NB4 (cell line): ENCODE measurements around the gene TMEM273.

Source experiments
- DNase-seq: peaks from one replicate; pipeline ENCODE4 v3.0.0; 2010; ENCODE audit warnings: low read depth
- H3K4me3 ChIP-seq: one replicate; pipeline ENCODE4 v1.5.1; 2011; ENCODE audit warnings: mild to moderate bottlenecking, low read depth, low read length, moderate library complexity
- CTCF ChIP-seq: IDR thresholded peaks from one replicate; pipeline ENCODE4 v1.5.1; 2012; ENCODE audit warnings: low read depth, low read length
- MAX ChIP-seq: IDR thresholded peaks from 2 replicates; pipeline ENCODE4 v1.6.1; 2011; ENCODE audit warnings: low read depth, low read length
- MYC ChIP-seq: IDR thresholded peaks from 2 replicates; pipeline ENCODE4 v1.6.1; 2011; ENCODE audit warnings: low read depth, low read length
- POLR2A ChIP-seq: IDR thresholded peaks from 2 replicates; pipeline ENCODE4 v1.6.1; 2011; ENCODE audit warnings: mild to moderate bottlenecking; ENCODE audit not compliant: insufficient read length; ENCODE audit errors: extremely low read depth

Gene TMEM273

GRCh38 chr10:49105076-49105475, 83.1 kb downstream of the TMEM273 start:
- no peak for DNase-seq
- TF ChIP-seq CTCF (no peak), MYC (no peak), MAX (no peak), POLR2A (no peak)

More at GRCh38 chr10:49105076-49105475, 83.1 kb downstream of the TMEM273 start:
- H3K4me3 ChIP-seq, result no peak overlapping the region
